Measurements from ENCODE around the gene CCNQ.

DNA sequence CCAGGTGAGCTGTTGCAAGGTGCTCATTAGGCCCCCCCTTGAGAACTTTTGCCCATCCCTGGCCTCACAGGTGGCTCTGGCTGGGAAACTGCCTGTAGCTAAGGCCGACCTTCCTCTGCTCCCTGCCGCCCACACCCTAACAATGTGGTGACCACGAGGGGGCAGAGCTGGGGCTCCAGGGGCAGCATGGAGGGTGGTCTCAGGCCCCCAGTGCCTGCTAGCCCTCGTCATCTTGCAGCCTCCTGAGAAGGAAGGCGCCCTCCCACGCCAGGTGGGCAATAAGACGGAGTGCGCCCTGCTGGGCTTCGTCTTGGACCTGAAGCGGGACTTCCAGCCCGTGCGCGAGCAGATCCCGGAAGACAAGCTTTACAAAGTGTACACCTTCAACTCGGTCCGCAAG, 49.1 kb downstream of the CCNQ start:
- TF ChIP-seq, protein P1, sequence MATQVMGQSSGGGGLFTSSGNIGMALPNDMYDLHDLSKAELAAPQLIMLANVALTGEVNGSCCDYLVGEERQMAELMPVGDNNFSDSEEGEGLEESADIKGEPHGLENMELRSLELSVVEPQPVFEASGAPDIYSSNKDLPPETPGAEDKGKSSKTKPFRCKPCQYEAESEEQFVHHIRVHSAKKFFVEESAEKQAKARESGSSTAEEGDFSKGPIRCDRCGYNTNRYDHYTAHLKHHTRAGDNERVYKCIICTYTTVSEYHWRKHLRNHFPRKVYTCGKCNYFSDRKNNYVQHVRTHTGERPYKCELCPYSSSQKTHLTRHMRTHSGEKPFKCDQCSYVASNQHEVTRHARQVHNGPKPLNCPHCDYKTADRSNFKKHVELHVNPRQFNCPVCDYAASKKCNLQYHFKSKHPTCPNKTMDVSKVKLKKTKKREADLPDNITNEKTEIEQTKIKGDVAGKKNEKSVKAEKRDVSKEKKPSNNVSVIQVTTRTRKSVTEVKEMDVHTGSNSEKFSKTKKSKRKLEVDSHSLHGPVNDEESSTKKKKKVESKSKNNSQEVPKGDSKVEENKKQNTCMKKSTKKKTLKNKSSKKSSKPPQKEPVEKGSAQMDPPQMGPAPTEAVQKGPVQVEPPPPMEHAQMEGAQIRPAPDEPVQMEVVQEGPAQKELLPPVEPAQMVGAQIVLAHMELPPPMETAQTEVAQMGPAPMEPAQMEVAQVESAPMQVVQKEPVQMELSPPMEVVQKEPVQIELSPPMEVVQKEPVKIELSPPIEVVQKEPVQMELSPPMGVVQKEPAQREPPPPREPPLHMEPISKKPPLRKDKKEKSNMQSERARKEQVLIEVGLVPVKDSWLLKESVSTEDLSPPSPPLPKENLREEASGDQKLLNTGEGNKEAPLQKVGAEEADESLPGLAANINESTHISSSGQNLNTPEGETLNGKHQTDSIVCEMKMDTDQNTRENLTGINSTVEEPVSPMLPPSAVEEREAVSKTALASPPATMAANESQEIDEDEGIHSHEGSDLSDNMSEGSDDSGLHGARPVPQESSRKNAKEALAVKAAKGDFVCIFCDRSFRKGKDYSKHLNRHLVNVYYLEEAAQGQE (IDR thresholded peaks at IDR 0.05; ENCODE audit: insufficient read depth in 1 of 2, low read depth in 2 of 2, low read length in 2 of 2): no peak
- TF ChIP-seq FOXP2 (optimal IDR thresholded peaks at IDR 0.05; ENCODE audit: borderline replicate concordance, extremely low read depth, extremely low read length, insufficient read depth): no peak
- TF ChIP-seq POLR2AphosphoS5 (IDR thresholded peaks at IDR 0.05; ENCODE audit: low read depth, low read length): no peak
- TF ChIP-seq TAF1 (IDR thresholded peaks at IDR 0.05; ENCODE audit: borderline replicate concordance, insufficient read depth, low read length): no peak

All from PFSK-1 (cell line).